Tibial nerve (tissue), 4 donors: ENCODE measurements around the gene URB1. TPM values are rescaled to one million over a fixed set of nuclear protein-coding genes. Genes with fewer than 3 reads are reported as not detected.
"Not testable (repeated sequence)": the region's sequence is repeated elsewhere in the genome, so short reads cannot be mapped to it uniquely, and the experiment has no call there.

Source experiments
- DNase-seq, 2 donors: peaks; one replicate each; pipeline ENCODE4 v3.0.0-alpha.2; 2019; ENCODE audit warnings: low spot score in 2 of 2
- H3K27ac ChIP-seq, 4 donors: fragments of 200-600 bp; sonication (generic) in 3 of 4; one replicate each; pipeline ENCODE4 v1.5.1; 2017 to 2019; ENCODE audit warnings: mild to moderate bottlenecking in 1 of 4
- H3K27me3 ChIP-seq, 2 donors: fragments of 200-600 bp; sonication (generic) in 1 of 2; one replicate each; pipeline versions ENCODE4 v1.5.1 to v1.6.0; 2017 to 2019
- H3K36me3 ChIP-seq, 3 donors: fragments of 200-600 bp; sonication (generic); one replicate each; pipeline ENCODE4 v1.5.1; 2018 to 2019
- H3K4me1 ChIP-seq, 4 donors: fragments of 200-600 bp; sonication (generic) in 3 of 4; one replicate each; pipeline ENCODE4 v1.5.1; 2017 to 2019
- H3K4me3 ChIP-seq, 4 donors: fragments of 200-600 bp; sonication (generic) in 3 of 4; one replicate each; pipeline ENCODE4 v1.5.1; 2017 to 2019; ENCODE audit warnings: mild to moderate bottlenecking in 1 of 4, moderate library complexity in 1 of 4
- H3K9me3 ChIP-seq, 4 donors: fragments of 200-600 bp; sonication (generic) in 3 of 4; one replicate each; pipeline ENCODE4 v1.5.1; 2017 to 2019
- EP300 ChIP-seq, 2 donors: sonication (generic); formaldehyde crosslinking; IDR thresholded peaks; one replicate each; pipeline ENCODE4 v1.6.1; 2017; ENCODE audit warnings: antibody characterized with exemption in 2 of 2, mild to moderate bottlenecking in 1 of 2
- POLR2A ChIP-seq, 2 donors: fragments of 450-650 bp; IDR thresholded peaks; one replicate each; pipeline ENCODE4 v1.6.1; 2017; ENCODE audit warnings: antibody characterized with exemption in 2 of 2, mild to moderate bottlenecking in 2 of 2, moderate library complexity in 2 of 2
- WGBS, 2 donors: methylation state at CpG; one replicate each; pipeline ENCODE4 v1.1.5; 2018; 5-methylcytosine and 5-hydroxymethylcytosine counted together
- total RNA-seq, 4 donors: library from RNA; depleted of rRNA; stranded (reverse); fragments of >200 nt; gene quantifications; one replicate each; pipeline ENCODE4 v1.1.0, GENCODE V29; 2016
- TF ChIP-seq, protein P1 (sequence below), 5 experiments: fragments of 200-600 bp in 3 of 5; fragments of 450-650 bp in 2 of 5; sonication (generic) in 3 of 5; IDR thresholded peaks; one replicate each; pipeline ENCODE4 v1.5.1; 2016 to 2019; ENCODE audit warnings: antibody characterized with exemption in 5 of 5, mild to moderate bottlenecking in 3 of 5, moderate library complexity in 2 of 5

The URB1 gene
- total RNA-seq, 4 donors from 2014 or later = 18.6 to 29.4 (median 22.2) TPM

DNA sequence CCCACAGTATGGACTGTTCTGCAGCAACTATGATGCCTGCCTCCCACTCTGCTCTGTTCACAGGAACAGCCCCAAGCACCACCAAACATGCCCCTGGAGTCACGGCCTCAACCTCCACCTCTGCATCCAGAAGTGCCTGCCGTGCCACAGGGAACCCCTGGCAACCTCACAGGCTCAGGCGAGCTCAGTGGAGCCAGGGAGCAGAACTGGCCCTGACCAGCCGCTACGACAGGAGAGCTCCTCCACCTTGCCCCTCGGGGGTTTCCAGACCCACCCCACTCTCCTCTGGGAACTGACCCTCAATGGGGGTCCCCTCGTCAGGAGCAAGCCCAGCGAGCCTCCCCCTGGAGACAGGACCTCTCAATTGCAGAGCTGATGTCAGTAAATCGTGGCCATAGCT, 81.2 kb downstream of the URB1 start:
- 89 to 99% methylated on average over 7 to 9 of the region's 9 CpGs for WGBS, 2 donors

DNA sequence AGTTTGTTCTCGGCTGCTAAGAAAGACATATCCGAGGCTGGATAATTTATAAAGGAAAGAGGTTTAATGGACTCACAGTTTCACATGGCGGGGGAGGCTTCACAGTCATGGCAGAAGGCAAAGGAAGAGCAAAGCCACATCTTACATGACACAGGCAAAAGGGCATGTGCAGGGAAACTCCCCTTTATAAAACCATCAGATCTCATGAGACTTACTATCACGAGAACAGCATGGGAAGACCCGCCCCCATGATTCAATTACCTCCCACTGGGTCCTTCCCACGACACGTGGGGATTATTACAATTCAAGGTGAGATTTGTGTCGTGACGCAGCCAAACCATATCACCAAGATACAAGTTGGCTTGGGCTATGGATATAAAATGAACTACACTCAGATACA, 81.8 kb downstream of the URB1 start:
- DNase-seq, H3K27ac ChIP-seq, H3K27me3 ChIP-seq, H3K4me1 ChIP-seq, H3K9me3 ChIP-seq, H3K4me3 ChIP-seq: not testable (repeated sequence)
- 86 to 90% methylated on average over 9 of the region's 9 CpGs for WGBS, 2 donors
- H3K36me3 ChIP-seq = peaks cover 0 to 86% (median 0%) of the 10 kb centered on the region in 3 donors

More for the DNA sequence above, 81.2 kb downstream of the URB1 start:
- H3K4me3 ChIP-seq = no peak overlapping the region
- DNase-seq = no peak
- H3K4me1 ChIP-seq = peaks cover 0 to 1% (median 0%) of the 10 kb centered on the region in 4 donors
- H3K27ac ChIP-seq = no peak overlapping the region
- H3K27me3 ChIP-seq = no peaks in the 10 kb centered on the region
- H3K36me3 ChIP-seq = peaks cover 0 to 92% (median 6%) of the 10 kb centered on the region in 3 donors
- H3K9me3 ChIP-seq = no peaks in the 10 kb centered on the region
- no peak for TF ChIP-seq EP300 (IDR thresholded peaks at IDR 0.05)
- TF ChIP-seq, protein P1, sequence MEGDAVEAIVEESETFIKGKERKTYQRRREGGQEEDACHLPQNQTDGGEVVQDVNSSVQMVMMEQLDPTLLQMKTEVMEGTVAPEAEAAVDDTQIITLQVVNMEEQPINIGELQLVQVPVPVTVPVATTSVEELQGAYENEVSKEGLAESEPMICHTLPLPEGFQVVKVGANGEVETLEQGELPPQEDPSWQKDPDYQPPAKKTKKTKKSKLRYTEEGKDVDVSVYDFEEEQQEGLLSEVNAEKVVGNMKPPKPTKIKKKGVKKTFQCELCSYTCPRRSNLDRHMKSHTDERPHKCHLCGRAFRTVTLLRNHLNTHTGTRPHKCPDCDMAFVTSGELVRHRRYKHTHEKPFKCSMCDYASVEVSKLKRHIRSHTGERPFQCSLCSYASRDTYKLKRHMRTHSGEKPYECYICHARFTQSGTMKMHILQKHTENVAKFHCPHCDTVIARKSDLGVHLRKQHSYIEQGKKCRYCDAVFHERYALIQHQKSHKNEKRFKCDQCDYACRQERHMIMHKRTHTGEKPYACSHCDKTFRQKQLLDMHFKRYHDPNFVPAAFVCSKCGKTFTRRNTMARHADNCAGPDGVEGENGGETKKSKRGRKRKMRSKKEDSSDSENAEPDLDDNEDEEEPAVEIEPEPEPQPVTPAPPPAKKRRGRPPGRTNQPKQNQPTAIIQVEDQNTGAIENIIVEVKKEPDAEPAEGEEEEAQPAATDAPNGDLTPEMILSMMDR (IDR thresholded peaks at IDR 0.05) = no peak
- no peak for TF ChIP-seq POLR2A (IDR thresholded peaks at IDR 0.05)

DNA sequence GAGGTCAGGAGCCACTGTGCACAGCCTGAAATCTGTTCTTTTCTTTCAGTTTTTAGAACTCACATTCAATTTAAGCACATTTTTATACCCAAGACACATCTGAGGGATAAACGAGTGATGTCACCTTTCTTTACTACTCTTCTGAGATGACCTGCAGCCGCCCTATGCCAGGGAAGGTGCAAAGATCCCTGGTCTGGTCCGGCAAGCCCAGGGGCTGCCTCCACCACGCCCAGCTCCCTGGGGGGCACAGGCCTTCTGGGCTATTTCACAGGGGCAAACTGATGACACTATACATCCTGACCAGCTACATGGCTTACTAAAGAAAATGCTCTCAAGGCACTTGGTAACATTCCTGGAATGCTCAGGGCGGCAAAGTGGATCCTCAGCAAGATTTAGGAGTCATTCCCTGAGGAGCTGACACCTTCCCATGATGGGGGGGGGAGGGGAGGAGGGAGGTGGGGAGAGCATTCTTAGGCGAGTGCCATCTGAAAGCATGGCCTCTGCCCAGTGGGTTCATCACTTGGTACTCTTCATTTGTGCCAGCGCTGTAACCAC, 82.8 kb downstream of the URB1 start:
- Histone ChIP-seq H3K27ac (no peak overlapping the region), H3K27me3 (no peaks in the 10 kb centered on the region), H3K36me3 (peaks cover 0 to 76% (median 0%) of the 10 kb centered on the region in 3 donors), H3K9me3 (no peaks in the 10 kb centered on the region), H3K4me1 (peaks cover 0 to 15% (median 0%) of the 10 kb centered on the region in 4 donors), H3K4me3 (no peak overlapping the region)
- TF ChIP-seq, protein P1 (IDR thresholded peaks at IDR 0.05) = no peak
- TF ChIP-seq POLR2A (IDR thresholded peaks at IDR 0.05) (no peak), EP300 (IDR thresholded peaks at IDR 0.05) (no peak)
- DNase-seq = no peak
- 79 to 87% methylated on average over 7 of the region's 7 CpGs for WGBS, 2 donors

DNA sequence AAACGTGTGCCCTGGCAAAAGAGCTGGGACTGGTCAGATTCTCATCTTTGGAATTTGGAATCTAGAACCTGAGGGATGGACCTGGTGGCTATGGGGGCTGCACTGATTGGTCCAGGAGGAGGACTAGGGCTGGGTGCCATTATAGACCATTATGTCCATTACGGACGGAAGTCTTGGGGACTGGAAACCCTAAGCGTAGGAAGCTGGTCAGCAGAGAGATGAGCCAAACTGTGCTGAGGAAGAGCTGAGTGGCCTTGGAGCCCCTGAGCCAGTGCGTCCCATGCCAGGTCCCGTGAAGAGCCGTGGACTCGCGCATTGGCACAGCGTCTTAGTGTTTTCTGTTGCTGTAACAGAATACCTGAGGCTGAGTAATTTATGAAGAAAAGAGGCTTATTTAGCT, 84.1 kb downstream of the URB1 start:
- Histone ChIP-seq H3K9me3 (no peaks in the 10 kb centered on the region), H3K27me3 (no peaks in the 10 kb centered on the region), H3K4me1 (peaks cover 0 to 15% (median 0%) of the 10 kb centered on the region in 4 donors), H3K27ac (no peak overlapping the region), H3K4me3 (no peak overlapping the region), H3K36me3 (peaks cover 0 to 65% (median 0%) of the 10 kb centered on the region in 3 donors)
- no peak for DNase-seq
- 88 to 94% methylated on average over 10 of the region's 10 CpGs for WGBS, 2 donors
- TF ChIP-seq POLR2A (IDR thresholded peaks at IDR 0.05) (no peak), EP300 (IDR thresholded peaks at IDR 0.05) (no peak)
- TF ChIP-seq, protein P1 (IDR thresholded peaks at IDR 0.05) = no peak

DNA sequence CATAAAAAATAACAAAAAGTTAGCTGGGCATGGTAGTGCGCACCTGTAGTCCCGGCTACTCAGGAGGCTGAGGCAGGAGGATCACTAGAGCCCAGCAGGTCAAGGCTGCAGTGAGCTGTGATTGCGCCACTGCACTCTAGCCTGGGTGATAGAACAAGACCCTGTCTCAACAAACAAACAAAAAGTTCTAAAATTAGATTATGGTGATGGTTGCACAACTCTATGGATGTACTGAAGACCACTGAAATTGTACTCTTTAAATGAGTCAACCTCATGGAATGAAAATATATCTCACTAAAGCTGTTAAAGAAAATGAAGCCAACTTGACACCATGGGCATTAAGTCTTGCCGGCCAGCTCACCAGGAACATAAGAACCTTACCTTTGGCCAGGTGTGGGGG, 85.1 kb downstream of the URB1 start:
- peaks cover 0 to 57% (median 0%) of the 10 kb centered on the region in 3 donors for H3K36me3 ChIP-seq
- TF ChIP-seq, protein P1 (IDR thresholded peaks at IDR 0.05) = no peak
- TF ChIP-seq POLR2A (IDR thresholded peaks at IDR 0.05) = no peak
- TF ChIP-seq EP300 (IDR thresholded peaks at IDR 0.05) = no peak
- H3K4me3 ChIP-seq = no peak overlapping the region
- H3K9me3 ChIP-seq = no peaks in the 10 kb centered on the region
- H3K4me1 ChIP-seq = peaks cover 0 to 15% (median 0%) of the 10 kb centered on the region in 4 donors
- no peak for DNase-seq
- no peak overlapping the region for H3K27ac ChIP-seq
- 93 to 100% methylated on average over 4 of the region's 4 CpGs for WGBS, 2 donors
- H3K27me3 ChIP-seq = no peaks in the 10 kb centered on the region
